Measurements from ENCODE around the gene PGF.

Gene PGF

DNA sequence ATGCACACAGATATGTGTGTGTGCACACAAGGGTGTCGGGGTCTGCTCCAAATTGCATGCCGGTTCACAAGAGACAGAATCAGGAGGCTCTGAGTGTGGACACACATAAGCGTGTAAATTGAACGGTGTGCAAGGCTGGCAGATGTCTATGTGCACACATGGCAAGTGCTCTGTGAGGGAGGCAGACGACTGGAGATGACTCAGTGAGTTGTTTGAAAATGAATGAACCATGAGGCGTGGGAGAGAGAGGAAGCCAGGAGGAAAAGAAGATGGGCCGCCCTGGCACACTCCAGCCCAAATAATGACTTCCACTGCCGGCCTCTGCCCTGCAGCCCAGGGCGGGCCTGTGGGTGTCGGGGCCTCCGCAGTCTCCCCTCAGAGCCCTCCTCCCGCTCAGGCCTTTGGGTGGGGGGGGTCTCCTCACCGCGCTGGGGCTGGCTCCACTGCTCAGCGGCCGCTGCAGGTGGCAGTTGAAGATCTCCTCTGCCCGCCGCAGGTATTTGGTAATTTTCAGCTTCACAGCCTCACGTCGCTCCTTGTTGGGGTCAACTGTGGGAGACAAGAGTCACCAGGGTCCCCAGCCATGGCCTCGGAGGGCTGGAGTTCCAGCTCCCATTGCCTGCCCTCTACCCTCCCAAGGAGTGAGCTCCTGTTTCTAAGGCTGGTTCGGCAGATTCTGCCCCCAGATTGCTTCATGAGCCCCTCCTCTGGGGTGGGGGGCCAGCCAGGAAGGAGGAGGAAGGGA is 35.8 kb downstream of the PGF start:
- DNase-seq (ENCODE audit: low read depth, low spot score), result no peak

DNA sequence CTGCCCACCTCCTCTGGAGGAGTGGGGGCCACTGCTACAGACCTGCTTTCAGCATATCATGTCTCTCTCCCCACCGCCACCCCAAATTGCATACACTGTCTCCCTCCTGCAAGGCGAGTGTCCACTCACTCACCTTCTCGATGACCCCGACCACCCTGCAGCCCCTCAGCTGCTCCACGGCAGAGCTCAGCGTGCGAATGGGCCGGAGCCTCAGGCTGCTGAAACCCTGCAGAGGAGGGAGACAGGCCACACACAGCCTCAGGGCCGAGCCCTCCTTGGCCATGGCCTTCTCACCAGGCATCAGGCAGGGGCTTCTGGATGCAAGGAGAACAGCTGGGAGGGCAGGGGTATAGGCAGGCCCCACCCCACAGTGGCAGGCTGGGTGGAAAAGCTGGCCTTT is 37.0 kb downstream of the PGF start:
- DNase-seq (ENCODE audit: low read depth, low spot score), result no peak

DNA sequence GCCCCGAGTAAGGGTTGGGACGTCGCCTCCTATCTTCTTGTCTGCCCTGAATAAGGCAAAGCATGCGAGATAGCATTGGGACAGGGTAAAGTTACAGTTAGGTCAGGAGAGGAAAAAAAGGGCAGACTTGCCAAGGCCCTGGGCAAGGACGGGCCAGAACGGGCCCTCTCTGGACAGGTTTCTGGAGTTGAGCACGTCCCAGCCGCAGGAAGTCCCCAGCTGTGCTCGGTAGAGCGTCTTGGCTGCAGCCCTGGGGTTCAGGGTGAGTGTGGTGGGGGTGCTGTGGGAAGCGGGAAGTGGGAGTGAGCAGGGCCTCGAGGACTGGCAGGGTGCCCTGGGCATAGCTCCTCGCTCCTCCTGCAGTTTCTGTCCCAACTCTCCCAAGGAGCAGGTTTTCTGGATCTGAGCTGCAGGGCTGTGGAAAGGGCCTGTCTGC is 37.7 kb downstream of the PGF start:
- DNase-seq (ENCODE audit: low read depth, low spot score), result no peak

DNA sequence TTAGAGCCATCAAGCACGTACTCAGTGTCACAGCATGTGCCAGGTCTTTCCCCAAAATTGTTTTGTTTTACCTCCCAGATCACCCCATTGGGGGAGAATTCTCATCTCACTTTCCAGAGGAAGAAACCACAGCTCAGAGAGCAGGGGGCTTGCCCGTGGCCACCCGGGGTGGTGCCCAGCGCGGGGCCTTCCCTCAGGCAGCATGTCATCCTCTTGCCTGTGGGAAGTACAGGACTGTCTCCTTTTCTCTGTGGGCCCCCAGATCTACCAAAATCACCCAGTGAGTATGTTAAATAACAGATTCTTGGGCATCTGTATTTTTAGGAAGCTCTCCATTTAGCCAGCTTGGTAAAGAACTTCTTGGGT is 38.2 kb downstream of the PGF start:
- DNase-seq (ENCODE audit: low read depth, low spot score), result no peak

DNA sequence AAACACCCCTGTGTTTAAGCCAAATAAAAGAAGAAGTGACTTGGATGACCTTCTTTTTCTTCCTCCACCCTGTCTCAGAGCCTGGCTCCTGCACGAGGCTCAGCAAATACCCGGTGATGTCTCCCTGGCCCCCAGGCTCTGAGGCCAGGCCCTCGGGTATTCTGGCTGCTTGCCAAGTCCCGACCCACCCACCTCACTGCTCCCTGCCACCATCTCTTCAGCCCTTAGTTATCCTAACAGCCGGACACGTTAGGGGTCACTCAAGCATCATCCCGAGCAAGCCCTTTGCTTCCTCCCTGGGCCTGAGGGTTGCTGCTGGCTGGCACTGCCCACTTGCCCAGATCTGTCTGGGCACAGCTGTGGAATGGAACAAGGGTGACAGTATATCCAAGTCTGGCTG is 39.6 kb downstream of the PGF start:
- no peak for DNase-seq (ENCODE audit: low read depth, low spot score)

DNA sequence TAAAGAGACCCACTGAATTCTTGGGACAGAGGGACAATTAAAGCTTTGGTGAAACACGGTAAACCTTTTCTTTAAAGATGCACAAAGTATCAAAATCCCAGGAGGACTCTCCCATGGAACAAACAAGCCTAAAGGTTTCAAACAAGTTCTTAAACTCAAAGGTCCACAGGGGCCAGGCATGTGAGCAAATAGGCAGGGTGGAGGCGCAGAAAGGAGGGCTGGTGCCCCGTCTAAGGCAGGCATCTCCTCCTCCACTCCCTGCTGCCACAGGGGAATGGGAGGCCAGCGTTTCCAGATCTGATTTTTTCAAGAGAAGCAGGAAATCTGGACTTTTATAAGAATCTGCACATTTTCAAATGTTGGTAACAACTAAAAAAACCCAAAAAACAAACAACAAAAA is 40.0 kb downstream of the PGF start:
- DNase-seq (ENCODE audit: low read depth, low spot score), result no peak

DNA sequence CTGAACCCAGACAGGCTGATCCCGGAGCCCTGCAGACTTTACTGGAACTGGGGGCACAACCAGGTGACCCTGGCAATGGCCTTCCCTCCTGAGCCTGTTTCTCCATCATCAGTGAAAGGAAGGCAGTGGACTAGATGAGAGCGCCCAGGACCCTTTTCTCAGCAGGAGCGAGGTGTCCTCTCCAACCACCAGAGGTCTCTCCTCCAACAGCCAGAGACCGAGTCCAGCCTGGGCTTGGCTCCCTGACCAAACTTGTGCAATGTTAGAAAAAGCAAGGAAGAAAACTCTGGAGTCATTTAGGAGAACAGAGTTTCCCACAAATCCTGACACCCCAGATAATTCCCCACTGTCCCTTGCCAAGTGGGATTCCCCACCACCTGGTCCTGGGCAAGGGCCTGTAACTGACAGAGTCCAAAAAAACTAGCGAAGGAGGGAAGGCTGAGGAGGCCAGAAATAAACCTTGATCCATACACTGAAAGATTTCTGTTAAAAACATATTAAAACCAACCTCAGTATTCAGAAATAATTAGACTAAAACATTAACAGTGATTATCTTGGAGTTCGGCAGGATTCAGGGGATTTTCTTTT is 41.3 kb downstream of the PGF start:
- DNase-seq (ENCODE audit: low read depth, low spot score), result no peak

DNA sequence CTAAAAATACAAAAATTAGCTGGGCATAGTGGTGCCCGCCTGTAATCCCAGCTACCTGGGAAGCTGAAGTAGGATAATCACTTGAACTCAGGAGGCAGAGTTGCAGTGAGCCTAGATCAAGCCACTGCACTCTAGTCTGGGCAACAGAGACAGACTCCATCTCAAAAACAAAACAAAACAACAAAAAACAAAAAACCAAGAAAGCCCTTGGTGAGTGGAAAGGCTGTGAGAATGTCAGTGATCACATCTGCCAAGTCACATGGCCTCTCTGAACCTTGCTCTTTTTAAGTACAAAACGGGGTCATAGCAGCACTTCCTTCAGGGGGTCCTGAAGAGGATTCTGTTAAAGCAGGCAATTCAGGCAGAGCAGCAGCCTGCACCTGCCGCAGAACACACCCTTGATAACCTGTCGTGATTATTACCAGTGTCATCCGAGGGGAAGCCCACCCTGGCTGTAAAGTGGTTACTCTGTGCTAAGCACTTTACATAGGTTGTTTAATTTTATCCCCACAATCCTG is 41.9 kb downstream of the PGF start:
- no peak for DNase-seq (ENCODE audit: low read depth, low spot score)

DNA sequence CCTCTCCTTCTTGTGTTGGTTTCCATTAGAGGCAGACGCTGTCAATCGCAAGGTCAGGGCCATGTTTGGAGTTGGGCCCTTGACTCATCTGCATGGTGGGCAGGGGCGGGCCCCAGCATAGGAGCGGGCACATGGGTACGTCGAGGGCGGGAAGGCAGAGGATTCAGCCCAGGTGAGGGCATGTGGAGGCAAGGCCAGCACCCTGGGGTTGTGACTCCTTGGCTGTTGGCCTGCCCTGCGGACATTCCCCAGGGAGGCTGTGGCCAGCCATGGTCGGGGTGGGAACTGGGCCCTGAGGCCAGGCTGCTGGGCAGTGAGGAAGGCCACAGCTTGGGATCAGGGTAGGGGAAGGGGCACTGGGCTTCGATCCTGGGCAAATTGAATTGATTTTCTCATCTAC is 42.6 kb downstream of the PGF start:
- DNase-seq (ENCODE audit: low read depth, low spot score), result no peak

DNA sequence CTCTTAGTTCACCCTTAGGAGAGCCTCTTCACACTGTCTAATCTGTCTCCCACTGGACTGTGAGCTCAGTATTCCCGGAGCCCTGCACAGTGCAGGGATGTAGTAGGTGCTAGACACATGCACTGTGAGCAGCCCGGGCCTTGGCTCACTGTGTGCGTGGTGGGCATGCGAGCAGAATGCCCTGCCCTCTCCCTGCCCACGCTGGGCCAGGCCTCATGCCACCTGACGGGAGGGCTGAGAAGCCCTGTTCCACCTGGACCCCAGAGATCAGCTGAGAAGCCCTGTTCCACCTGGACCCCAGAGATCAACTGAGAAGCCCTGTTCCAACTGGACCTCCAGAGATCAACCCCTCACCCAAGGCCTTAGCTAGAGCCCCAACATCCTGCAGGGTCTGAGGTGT is 43.3 kb downstream of the PGF start:
- DNase-seq (ENCODE audit: low read depth, low spot score), result no peak

DNA sequence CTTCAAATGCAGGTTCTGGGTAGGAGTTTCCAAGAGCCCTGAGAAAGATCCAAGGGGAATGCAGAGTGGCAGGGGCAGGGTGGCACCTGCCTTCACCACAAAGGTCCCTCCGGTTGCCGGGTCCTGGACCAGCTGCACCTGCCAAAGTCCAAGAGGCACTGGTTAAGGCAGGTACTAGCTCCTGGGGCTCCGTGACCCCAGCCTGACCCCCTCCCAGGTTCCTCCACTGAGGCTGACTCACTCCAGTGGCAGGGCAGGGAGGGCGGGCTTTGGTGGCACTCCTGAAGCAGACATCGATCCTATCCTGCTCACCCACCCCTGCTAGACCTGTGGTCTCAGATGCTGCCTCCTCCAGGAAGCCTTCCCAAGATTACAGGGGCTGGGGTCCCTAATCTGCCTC is 43.7 kb downstream of the PGF start:
- no peak for DNase-seq (ENCODE audit: low read depth, low spot score)

DNA sequence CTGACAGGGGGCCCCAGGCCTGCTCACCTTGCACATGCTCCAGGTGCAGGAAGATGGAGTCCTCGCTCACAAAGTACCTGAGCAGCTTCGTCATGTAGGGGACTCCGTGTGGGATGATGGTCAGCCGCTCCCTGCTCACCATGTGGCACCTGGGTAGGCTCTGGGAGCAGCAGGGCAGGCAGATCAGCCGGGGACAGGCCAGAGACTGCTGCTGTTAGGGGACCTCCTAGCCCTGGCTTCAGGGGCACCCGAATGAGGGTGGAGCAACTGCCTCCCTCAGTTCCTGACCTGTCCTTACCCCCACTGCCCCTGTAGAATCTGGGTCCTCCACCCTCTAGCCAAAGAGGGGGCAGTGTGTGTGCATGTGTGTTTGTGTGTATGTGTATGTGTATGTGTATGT is 44.2 kb downstream of the PGF start:
- DNase-seq (ENCODE audit: low read depth, low spot score), result no peak

DNA sequence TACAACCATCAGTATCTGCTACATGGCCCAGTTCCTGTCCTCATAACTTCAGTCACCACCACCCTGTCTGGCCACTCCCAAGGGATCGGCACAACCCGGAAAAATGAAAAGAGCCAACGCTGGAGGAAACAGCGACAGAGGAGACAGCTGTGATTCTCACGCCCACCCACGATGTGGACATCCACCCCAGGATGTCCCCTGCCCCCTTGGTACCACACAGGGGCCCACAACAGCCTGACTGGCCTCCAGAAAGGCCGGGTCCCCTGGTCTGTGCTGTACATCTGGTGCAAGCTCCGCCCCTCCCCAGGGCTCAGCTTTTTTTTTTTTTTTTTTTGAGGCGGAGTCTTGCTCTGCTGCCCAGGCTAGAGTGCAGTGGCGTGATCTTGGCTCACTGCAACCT is 44.8 kb downstream of the PGF start:
- DNase-seq (ENCODE audit: low read depth, low spot score), result no peak

DNA sequence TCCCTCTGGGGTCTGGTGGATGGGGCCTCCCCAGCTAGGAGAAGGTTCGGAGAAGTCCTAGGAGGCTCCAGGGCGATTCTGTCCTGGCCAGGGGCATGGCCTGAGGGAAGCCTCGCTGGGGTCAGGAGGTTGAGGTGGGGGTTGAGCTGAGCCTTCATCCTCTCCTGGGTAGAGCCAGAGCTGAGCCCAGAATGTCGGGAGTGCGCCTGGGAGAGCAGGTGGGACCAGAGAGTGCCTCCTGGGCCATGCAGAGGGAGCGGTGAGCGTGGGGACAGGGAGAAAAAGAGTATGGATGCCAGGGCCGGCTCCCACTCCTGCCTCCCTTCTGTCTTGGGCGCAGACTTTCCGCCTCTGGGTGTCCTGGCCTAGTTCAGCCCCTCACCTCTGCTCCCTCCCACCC is 45.5 kb downstream of the PGF start:
- DNase-seq (ENCODE audit: low read depth, low spot score), result no peak

DNA sequence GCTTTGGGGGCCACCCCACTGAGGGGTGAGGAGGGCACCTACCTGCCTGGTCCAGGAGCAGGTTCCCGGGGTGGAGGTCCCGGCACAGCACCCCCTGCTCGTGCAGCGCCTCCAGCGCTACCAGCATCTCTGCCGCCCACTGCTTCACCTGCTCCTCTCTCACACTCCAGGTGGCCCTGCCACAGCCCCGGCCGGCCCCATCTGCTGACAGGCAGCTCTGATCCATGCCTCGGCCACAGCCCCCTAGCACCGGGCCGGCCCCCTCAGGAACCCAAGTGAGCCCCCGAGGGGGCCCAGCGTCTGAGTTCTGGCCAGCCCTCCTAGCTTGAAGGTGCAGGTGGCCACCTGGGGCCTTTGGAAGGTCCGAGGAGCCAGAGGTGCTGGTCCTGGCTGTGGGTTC is 45.9 kb downstream of the PGF start:
- no peak for DNase-seq (ENCODE audit: low read depth, low spot score)

DNA sequence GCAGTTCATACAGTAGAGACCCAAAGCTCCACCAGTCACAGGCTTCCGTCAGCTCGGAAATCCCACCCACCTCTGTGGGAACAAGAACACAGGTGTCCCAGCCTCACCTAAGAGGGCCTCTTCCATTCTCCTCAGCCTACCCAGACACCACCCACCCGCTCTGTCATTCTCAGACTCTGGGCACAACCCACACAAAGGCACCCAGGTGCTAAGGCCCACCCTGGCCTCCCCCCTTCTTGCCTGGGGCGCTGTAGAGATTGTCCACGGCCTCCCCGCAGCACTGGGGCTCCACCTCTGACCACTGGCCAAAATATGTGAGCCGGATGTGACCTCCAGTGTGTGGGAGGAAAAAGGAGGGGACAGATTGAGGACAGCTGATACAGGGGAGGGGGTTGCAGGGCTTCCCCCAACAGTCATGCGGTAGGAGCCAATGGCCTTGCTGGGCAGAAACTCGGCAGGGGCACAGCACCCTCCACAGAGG is 46.5 kb downstream of the PGF start:
- DNase-seq (ENCODE audit: low read depth, low spot score), result no peak

DNA sequence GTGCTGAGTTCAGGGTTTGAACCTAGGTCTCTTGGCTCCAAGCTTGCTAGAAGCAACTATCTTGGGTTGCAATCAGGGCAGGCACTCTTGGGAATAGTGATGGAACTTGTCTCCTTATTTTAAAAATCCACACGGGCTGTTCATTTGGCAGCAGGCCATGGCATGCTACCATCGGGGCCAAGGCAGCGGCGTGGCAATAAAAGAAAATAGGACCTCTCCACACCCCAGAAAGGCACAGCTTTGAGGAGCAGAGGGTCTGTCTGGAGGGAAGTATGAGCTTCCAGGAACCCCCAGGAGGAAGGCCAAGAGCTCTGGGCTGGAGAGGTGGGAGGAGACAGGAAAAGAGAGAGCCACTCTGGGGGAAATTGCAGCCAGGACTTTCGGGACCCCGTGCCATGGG is 47.7 kb downstream of the PGF start:
- DNase-seq (ENCODE audit: low read depth, low spot score), result no peak

DNA sequence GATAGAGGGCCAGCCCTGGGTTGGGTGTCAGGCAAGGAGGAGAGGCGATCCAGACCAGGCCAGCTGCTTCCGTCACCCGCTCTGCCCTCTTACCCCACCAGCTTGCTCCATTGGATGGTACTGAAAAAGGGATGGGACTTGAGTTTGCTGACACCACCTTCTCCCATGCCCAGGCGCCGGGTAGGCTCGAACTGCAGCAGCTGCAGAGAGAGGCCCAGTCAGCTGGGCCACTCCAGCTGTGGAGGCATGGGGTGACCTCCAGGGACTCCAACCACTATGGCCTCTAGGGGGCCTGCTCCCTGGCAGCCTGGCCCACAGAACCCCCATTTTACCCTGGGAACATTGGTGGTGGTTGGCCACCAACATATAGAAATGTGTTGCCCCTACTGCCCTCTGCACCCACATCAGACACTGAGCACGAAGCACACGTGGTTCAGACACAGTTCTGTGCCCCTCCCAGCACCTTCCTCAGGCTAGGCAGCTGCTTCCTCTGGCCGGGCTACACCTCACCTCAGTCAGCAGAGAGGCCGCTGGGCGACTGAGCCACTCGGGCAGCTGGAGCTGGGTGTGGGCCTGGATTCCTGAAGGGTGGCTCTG is 48.4 kb downstream of the PGF start:
- DNase-seq (ENCODE audit: low read depth, low spot score), result no peak

DNA sequence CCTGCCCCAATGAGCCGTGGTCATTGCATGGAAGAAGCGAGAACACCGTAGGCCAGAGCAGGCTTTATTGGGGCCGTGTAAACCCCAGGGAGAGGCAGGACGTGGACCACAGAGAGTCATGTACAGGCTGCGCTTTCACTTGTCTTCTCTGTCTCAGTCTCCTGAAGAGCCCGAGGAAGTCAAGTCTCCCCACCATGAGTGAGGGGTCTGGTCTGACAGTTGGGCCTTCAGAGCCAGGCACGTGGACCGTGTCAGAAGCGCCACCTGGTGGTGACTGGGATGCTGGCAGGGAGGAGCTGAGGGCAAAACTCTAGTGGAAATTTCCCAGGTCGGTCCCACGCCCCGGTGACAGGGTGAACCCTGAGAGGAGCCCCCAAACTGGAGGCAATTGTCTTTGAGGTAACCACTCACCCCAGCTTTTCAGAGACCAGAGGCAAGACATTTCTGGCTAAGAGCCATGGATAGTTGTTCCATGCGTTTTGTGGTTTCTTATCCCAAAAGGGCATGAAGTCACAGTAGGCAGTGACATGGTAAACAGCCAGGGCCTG is 49.7 kb downstream of the PGF start:
- peak; percentile 53 for DNase-seq (ENCODE audit: low read depth, low spot score)

DNA sequence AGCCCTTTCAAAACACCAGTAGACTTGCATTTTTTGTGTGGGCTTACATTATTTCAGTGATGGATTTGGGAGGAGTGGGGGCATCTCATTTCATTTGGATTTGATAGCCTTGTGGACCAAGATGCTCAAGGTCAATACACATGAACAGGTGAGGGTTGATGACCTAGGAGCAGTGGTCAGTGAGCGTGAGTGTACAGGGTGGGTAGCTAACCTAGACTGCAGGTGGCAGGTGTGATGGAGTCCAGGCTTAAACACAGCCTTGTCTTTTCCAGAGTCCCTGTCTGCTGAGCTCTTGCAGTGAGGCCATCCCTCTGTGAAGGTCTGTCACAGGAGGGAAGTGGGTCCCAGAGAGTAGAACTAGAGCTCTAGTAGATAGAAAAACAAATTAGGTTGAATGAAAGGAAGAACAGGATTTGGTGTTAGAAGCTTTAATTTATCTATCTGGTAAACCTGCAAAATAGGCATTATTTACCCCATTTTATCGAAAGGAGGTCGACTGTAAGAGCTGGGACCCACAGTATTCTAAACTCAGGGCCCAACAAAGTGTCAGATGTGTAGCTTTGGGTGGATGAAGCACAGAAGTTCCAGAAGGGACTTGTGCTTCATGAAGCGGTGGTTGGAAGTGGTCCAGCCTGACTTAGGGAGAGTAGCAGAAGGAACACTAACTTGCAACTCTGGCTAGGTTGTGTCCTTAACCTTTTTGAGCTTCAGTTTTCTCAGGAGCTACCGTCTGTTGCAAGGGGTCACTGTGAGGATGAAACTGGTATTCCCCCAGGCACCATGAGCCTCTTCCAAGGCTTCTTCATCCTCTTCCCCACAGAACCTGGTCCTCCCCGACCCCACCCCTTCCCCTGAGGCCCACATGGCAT is 50.5 kb downstream of the PGF start:
- DNase-seq (ENCODE audit: low read depth, low spot score), result no peak

DNA sequence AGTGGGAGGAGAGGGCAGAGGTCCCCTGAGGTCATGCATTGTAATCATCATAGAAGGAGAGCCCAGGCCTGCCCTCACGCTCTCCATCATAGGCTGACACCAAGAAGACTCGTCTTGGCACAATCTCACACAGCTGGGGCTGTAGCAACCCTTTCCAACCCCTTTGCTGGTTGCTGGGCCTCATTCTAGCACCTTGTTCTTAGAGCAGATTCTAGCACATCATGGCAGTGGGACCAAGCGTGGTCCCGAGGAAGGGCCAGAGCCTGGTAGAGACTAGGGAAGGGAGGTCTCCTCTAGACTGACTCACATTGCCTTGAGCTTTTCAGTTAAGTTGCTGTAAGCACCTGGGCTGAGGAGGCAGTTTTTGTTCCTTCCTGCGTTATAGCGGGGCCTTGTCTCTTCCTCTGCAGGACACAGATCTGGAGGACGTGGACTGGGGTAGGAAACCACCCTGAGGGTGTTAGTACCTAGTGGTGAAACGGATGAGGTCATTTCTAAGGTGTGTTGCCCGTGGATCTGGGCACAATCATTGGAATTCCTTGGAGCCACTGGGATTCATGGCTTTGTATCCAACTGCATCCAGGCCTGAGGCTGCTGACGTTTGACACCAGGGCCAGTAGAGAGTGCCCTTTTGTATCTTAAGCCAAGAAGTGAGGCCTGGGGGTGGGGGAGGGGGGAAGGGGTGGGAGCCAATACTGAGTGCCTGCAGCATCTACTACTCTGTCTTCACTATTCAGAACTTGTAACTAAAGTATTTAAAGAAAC is 52.3 kb downstream of the PGF start:
- no peak for DNase-seq (ENCODE audit: low read depth, low spot score)
